Body of pancreas (tissue), 4 donors: ENCODE measurements around the gene ATP8B2.

Experiments
- CTCF ChIP-seq, 7 experiments: fragments of 450-650 bp in 4 of 7; fragments of 200-600 bp in 3 of 7; sonication (generic) in 3 of 7; IDR thresholded peaks; one replicate each; pipeline ENCODE4 v1.5.1; 2016 to 2019; ENCODE audit warnings: antibody characterized with exemption in 7 of 7
- POLR2A ChIP-seq, 3 donors: fragments of 450-650 bp; IDR thresholded peaks; one replicate each; pipeline ENCODE4 v1.6.1; 2016; ENCODE audit warnings: antibody characterized with exemption in 3 of 3, mild to moderate bottlenecking in 2 of 3

GRCh38 chr1:154391086-154391770, 65.9 kb downstream of the ATP8B2 start:
- no peak for TF ChIP-seq POLR2A (IDR thresholded peaks at IDR 0.05)
- TF ChIP-seq CTCF (IDR thresholded peaks at IDR 0.05), result no peak
